ENCODE results near the gene CLCF1.

The CLCF1 gene

GRCh38 chr11:67374571-67375281, 1.3 kb upstream of the CLCF1 start:
- DNase-seq: no peak

- no peak for DNase-seq
Measured at GRCh38 chr11:67373648-67374570, 511 bp upstream of the CLCF1 start.

DNA sequence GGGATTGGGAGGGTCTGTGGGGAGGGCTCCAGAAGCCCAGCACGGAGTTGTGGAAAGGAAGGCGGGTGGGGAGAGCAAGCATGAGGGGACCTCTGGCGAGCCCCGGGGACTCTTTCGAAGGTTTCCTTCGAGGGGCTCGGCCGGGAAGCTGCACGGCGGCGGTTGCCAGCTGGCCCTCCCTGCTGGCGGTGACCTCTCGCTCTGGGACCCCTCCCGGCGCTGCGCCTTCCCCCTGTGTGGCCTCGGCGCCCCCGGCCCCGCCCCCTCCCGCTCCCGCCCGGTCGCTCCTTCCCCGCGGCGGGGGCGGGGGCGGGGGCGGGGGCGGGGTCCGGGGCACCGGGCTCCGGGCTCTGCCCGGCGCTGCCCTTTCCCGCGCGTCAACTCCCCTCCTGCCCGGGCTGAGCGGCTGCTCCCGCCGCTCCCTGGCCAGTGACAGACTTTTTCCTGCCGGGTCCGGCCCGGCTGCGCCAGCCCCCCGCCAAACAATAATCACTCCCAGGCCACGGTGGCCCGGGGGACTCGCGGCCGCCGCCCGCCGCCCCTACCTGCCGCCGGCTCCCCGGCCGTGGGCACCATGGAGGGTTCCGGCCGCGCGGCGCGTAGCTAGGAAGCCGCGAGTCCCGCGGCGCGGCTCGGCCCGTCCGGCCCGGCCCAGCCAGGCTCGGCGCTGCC, 941 bp downstream of the CLCF1 start:
- no peak for DNase-seq

DNA sequence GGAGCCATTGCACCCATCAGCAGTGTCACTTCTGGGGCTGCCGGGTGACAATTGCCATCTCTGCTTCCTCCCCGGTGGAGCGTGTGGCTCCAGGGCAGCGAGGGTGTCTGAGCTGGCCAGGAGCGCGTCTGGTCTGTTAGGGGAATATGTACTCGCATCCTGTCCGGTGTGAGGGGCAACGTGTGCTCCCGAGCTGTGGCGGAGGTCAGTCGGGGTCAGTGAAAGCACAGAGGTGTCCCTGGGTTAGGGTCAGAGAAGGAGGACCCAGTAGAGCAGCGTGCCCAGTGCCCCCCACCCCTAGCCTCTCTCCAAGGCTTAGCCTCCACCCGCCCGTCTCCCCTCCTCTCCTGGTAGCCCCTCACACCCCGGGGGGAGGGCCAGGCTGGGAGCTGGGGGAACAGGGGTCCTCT, 1.5 kb downstream of the CLCF1 start:
- DNase-seq: no peak

DNA sequence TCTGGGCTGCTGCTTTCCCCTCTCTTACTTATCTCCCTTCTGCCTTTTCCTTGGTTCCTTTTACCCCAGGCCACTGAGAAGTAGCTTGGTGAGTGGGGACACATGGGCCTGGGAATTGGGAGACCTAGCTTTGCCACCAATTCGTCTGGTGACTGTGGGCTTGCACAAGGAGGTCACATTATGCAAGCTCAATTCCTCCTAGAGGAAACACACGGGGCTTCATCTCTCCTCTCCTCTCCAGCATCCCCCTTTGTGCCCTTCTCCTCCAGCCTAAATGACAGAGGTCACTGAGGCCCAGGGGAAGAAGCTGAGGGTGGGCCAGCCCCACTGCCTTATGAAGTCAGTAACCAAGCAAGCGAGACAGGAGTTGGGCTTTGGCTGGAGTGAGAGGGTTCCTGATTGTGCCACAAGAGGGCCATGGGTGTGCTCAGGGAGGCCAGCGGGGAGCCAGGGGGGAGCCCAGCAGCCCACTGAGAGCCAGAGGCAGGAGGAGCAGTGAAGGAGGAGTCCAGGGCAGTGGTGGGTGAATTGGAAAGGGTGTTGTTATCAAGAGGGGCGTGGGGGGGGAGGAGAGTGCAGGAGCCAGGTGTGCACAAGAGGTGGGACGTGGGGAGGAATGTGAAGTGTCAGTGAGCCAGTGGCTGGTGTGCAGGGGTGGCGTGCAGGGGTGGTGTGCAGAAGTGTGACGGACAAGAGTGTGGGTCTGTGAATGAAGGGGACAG, 2.0 kb downstream of the CLCF1 start:
- no peak for DNase-seq

DNA sequence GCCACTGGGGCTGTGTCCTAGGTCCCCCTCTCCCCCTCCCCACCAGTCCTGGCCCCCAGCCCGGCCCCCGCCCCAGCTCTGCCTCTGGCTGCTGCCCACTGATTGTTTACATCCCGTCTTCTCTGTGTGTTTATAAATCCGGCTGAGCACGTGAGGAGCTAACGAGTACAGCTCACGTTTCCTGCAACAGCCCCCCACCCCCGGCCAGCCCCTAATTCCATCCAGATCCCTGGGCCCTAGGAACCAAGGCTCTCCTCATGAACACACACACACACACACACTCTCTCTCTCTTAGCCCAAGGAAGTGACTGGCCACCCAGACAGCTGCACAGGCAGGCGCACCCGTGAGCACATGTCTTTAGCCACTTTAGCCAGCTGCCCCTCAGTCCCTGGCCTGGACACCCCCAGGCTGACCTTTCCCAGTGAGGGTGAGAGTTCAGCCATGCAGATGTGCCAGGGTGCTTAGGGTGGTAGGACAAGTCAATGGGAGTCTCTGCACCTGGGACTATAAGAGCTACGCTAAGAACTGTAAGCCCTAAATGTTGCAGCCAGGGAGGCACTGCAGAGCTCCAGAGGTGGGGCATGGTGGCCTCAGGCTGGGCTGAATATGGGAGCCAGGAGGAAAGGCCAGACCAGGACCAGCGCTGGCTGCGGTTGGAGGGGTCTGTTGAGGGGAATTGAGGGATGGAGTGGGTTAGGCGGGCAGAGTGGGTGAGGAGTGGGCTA, 2.9 kb downstream of the CLCF1 start:
- DNase-seq: no peak

- no peak for DNase-seq
Measured at GRCh38 chr11:67369801-67370284, 3.6 kb downstream of the CLCF1 start.

DNA sequence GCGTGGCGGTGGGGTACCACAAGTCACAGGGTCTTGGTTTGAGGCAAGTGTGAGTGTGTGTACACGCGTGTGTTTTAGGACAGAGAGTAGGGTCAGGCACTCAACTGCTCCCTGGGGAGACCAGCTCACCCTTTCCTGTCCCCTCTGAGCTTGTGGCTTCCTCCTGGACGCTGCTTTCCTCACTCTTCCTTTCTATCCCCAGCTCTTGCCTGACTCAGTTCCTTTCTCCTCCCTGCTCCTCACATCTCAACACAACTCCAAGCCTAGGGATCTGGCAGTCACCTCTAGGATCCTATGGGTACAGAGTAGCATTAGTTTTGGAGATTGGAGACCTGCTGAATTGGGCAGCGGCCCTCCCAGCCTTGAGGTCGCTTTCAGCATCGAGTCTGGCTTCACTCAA, 4.1 kb downstream of the CLCF1 start:
- no peak for DNase-seq

DNA sequence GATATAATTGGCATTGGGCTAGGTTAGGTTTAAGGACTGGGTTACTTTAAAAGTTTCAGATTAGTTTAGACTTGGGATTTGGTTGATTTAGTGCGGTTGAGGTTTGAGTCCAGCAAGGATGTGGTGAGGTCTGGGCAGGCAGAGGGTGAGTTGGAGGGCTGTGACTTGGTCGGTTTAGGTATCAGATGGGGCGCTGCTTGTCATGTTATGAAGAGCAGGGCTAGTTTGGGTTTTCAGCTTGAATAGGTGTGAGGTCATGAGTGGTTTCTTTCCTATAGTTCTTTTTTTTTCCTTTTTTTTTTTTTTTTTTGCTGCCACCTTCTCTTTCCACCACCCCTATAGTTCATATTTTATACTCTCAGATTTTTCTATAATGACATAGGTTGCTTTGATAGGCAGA, 4.8 kb downstream of the CLCF1 start:
- DNase-seq: no peak

DNA sequence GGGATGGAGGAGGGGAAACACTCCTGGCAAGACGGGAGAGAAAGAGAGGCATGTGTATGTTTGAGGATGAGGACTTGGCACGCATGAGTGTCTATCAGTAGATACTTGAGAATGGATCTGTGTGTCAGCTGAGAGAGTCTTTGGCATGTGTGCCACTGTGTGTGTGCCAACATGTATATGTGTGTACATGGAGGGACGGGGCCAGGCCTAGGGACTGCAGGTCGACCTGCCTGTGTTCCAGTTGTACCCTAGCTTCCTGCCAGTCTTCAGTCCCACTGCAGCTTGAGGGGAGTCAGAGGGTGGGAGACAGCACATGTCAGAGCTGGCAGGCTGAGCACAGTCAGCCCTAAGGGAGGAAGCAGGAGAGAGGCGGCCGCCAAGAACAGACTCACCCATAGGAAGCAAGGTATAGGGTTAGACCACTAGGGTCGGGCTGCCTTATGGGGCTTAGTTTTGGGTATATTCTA, 5.6 kb downstream of the CLCF1 start:
- no peak for DNase-seq

DNA sequence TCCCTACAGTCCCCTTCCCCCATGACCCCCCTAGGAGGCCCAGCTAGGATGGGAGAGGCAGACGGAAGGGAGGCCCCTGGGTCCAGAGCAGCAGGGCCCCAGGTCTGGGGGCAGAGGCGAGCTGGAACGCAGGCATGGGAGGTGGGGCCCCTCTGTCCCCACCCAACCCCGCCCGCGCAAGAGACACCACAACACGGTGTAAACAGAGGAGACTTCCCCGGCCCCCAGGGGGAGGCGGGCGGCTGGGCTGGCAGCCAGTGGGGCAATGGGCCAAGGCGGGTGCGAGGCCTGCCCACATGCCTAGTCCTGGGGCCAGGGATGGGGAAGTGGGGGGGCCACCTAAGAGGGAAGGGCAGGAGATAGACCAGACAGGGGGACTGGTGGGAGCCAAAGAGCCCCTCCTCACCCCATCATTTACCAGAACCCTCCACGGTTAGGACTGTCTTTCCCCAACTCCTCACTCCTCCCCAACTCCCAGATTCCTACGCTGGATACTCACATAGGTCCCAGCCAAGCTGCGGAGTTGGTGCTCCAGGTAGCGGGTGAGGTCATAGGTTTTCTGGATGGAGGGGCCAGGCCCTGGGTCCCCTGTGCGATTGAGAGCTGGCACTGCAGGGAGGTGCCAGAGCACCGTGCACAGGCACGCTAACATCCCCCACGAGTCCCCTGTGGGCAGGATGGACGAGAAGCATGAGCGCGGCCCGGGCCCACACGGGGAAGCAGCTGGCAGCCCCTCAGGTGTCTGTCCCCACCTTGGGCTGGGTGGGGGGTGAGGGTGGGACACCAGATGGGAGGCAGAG, 6.2 kb downstream of the CLCF1 start:
- DNase-seq: no peak

- no peak for DNase-seq
Measured at GRCh38 chr11:67366546-67366945, 6.9 kb downstream of the CLCF1 start.

DNA sequence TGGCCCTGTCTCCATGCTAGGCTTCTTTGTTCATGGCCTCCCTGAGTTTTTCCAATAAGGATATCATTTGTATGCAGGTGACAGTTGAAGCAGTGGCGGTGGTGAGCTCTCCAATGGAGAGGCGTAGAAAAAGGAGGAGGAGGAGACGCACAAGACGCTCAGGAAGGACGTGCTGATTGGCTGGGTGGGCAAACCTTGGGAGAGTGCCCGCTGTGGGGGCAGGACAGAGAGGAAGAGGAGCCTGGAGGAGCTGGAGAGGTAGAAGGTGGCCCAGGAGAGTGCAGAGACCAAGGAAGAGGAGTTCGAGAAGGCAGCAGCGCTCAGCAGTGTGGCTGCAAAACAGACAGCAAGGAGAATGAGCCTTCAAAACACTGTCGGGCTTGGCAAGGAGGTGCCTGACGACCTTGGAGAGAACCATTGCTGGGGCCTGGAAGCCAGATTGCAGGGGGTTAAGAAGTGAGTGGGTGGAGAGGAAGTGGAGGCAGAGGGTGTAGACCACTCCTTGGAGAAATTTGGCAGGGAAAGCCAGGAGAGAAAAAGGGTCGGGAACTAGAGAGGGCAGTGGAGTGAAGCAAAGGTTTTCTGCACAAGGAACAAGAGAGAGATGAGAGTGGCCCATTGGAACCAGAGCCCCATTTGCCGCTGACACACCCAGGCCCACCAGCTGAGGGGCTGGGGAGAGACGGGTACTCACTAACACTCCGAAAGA, 7.5 kb downstream of the CLCF1 start:
- no peak for DNase-seq

GRCh38 chr11:67364783-67365722, 8.3 kb downstream of the CLCF1 start:
- no peak for DNase-seq

DNA sequence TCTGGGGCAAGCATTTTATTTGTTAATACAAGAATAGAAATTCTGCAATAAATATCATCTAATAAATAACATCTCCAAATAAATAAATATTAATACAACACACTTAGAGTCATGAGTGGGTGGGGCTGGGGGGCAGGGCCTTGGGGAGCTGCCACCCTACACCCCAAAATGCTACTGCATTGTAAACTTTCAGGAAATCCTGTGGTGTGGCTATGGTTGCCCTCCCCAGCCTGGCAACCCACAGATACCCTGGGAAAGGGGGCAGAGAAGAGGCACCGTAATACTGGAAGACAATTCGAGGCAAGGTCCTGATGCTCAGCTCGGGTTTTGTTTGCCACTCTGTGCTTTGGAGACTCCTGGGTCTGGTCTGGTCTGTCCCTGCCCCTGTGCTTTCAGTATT, 9.2 kb downstream of the CLCF1 start:
- DNase-seq: no peak

DNA sequence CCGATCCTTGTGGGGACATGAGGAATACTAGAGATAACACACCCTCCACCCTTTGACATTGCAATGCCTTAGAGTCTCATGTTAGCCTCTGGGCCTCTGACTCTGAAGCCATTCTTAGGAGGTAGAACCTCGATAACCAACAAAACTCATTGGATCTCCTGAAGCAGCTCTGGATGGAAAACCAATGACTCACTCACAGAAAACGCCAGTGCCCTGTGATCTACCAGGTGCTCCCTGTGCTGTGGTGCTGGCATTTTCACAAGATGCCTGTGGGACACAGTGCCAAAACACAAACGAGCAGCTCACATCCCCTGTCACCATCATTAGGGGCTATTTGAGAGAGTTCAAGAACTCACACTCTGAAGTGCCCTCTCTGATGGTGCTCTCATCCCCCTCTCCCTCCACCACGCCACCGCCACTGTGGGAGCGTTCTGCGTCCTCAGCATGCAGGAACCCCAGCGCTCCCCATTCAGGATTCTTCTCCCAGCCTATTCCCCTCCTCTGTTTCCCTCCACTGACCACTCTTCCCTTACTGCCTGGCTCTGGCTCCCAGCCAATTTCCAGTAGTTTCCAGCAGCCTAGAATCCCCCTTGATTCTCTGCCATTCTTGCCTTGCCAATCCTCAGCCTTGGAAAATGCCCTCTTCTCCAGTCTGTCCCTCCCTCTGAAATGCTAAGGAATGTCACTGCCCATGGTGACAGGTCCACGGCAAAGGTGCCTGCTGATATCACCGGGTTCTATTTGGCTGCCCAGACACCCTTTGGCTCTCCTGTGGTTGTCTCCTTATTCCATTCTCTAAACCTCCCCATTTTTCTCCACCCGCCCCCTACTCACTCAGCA, 15.3 kb downstream of the CLCF1 start:
- no peak for DNase-seq

DNA sequence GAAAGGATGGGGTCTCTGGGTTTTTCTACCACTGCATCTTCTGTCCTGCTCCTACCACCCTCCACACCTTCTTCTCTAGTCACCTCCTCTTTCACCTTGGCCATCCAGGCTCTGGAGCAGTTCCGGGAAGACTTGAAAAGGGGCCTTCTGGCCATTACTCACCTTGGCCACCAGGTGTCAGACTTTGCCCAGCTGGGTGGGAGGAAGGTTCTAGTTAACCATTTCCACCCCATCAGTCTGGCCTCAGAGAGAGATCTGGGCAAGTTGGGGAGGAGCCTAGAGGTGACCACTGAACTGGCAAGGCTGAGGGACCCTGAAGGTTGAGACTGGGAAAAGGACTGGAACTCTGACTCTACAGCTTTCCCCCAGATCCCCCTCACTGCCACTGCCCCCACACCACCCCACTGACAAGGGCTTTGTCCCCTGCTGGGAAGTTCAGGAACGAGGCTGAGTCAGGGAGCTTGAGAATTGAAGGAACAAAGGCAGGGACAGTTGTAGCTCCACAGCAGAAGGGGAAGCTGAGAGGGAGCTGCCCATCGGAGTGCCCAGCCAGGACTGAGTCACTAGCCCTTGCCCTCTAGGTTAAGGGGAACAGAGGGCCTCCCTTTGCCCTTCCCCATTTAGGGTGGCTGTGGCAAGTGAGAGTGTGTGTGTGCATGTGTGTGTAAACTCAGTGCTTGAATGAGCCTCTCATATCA, 16.4 kb downstream of the CLCF1 start:
- DNase-seq: no peak

DNA sequence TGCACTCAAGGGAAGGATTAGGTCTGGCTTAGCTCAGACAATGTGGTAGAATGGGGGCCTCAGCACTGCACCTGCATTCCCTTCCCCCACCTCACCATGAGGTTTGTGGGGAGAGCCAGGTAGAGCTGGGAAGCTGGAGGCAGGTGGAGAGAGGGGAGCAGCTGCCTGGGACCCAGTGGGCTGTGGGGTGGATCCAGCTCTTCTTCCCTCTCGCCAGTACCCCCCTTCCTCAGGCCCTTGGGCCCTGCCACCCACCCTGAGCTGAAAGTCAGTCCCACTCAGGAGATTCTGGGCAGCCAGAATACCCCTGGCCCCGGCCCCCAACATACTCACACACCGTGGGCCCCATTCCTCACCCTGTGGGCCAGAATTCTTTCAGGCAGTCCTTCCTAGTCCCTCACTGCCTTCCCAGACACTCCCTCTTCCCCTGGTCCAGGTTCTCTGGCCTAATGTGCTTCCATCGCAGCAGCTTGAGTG, 17.0 kb downstream of the CLCF1 start:
- no peak for DNase-seq
